Urinary bladder (tissue), 4 donors: ENCODE measurements around the gene PDLIM3. TPM values are rescaled to one million over a fixed set of nuclear protein-coding genes. Genes with fewer than 3 reads are reported as not detected.

Experiments used
- DNase-seq: peaks from one replicate; pipeline ENCODE4 v3.0.0-alpha.2; 2015; ENCODE audit errors: extremely low spot score
- H3K27ac ChIP-seq: one replicate; pipeline ENCODE4 v1.5.1; 2013; ENCODE audit warnings: low read depth, mild to moderate bottlenecking, moderate library complexity
- H3K36me3 ChIP-seq: one replicate; pipeline ENCODE4 v1.6.1; 2013; ENCODE audit warnings: mild to moderate bottlenecking, moderate library complexity; ENCODE audit not compliant: insufficient read depth
- H3K4me1 ChIP-seq: one replicate; pipeline ENCODE4 v1.6.1; 2013; ENCODE audit warnings: mild to moderate bottlenecking, moderate library complexity; ENCODE audit not compliant: insufficient read depth
- H3K4me3 ChIP-seq: one replicate; pipeline ENCODE4 v1.5.1; 2013; ENCODE audit warnings: low read depth, low read length
- WGBS: extraction: QIAGEN DNeasy Blood & Tissue Kit; methylation state at CpG from one replicate; pipeline ENCODE4 v1.1.7; 2013; 5-methylcytosine and 5-hydroxymethylcytosine counted together
- polyA plus RNA-seq: library from polyadenylated mRNA; stranded (reverse); fragments of 200-250 nt; gene quantifications from one replicate; pipeline ENCODE4 v1.2.3, GENCODE V29; 2013
- total RNA-seq: library from RNA; depleted of rRNA; stranded (reverse); fragments of >200 nt; gene quantifications from one replicate; pipeline ENCODE4 v1.2.3, GENCODE V29; 2014
- donor health status: healthy with polysubstance abuse.
- donor health status: healthy.

PDLIM3 gene
- total RNA-seq (456 TPM), polyA plus RNA-seq (358 TPM)

- under 1% methylated on average over 66 of the region's 66 CpGs for WGBS
- no peak for DNase-seq
- Histone ChIP-seq H3K4me1 (peaks cover 1% of the 10 kb centered on the region), H3K27ac (peak within 1 kb of the TSS; percentile 89), H3K4me3 (peak within 1 kb of the TSS; percentile 67), H3K36me3 (no peaks in the 10 kb centered on the region)
Observed at GRCh38 chr4:185534866-185535611, at the start of gene PDLIM3. Gene PDLIM3, minus strand, starts transcription at chr4:185535507. Its CDS starts 73 bp downstream, at chr4:185535434.

GRCh38 chr4:185583813-185584212, 48.5 kb upstream of the PDLIM3 start:
- DNase-seq = no peak
- H3K4me3 ChIP-seq = no peak overlapping the region
- H3K36me3 ChIP-seq = no peaks in the 10 kb centered on the region
- H3K27ac ChIP-seq = no peak overlapping the region
- 99% methylated on average over 1 of the region's 1 CpG for WGBS
- H3K4me1 ChIP-seq = no peaks in the 10 kb centered on the region

DNA sequence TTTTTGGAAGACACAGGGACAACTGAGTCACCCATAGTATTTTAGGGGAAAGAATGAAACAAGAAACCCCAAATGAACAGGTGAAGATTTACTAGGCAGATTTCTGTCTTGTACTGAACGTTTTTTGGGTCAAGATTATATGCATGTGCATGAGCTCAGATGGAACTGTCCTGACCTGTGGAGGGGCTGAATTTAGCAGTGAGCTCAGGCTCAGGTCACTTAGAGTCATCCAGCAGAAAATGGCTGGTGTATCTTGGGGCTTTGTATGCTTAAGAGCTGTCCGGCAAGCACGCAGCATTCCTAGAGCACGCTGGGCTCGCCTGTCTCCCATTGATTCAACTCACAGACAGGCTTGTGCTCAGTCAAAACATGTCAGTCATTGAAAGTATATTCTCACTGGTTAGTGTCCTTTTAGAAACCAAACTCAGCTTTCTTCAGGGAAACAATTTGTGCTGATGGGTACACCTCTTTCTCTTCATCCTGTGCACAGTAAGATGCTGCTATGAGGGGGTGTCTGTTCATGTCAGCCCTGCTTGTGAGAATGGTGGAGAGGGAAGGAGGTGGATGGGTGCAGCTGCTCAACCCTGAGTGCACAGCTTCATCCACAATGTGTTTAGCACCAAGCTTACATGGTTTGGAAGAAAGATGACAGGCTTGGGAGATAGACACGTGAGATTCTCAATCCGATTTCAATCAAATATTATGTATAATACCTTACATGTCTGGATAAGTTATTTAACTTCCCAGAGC, 47.5 kb upstream of the PDLIM3 start:
- no peak overlapping the region for H3K27ac ChIP-seq
- H3K4me1 ChIP-seq = no peaks in the 10 kb centered on the region
- H3K4me3 ChIP-seq = no peak overlapping the region
- H3K36me3 ChIP-seq = no peaks in the 10 kb centered on the region
- WGBS = 80% methylated on average over 7 of the region's 7 CpGs
- no peak for DNase-seq

DNA sequence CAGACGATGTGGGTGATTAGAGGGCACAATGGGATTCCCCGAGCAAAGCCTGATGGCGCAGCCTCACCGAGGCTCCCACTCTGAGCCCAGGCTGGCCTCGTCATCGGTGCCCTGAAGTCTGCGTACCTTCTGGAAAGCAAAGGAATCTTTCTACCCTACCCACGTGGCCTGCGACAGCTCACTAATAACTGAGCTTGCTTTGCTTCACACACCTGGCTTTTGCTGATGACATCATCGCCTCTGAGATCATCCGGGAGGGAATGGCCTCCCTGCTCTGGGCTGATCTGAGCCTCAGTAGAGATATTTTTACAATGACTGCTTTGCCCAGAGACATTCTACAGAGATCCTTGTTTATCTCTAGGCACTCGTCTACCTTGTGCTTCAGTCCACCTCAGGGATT, 45.4 kb upstream of the PDLIM3 start:
- Histone ChIP-seq H3K36me3 (no peaks in the 10 kb centered on the region), H3K27ac (no peak overlapping the region), H3K4me3 (no peak overlapping the region), H3K4me1 (no peaks in the 10 kb centered on the region)
- 85% methylated on average over 12 of the region's 12 CpGs for WGBS
- no peak for DNase-seq

DNA sequence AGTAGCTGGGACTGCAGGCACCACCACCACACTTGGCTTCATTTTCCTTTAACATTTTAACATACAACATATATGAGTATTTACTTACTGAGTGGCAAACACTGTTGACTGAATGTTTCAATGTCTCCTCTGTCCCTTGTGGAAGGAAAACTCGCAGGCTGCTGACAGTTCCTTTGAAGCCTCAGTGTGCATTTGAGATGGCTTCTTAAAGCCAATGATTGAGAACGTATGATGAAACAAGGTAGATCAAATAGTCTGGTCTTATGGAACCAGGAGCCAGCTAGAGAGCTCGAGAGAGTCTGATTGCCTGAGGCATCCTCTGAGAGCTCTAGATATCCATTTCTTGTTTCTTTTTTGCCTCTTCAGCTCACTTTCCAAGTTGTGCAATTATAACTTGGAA, 43.0 kb upstream of the PDLIM3 start:
- no peak overlapping the region for H3K27ac ChIP-seq
- WGBS = 74% methylated on average over 3 of the region's 3 CpGs
- no peaks in the 10 kb centered on the region for H3K36me3 ChIP-seq
- H3K4me1 ChIP-seq = no peaks in the 10 kb centered on the region
- no peak overlapping the region for H3K4me3 ChIP-seq
- no peak for DNase-seq

- peak overlapping the region; percentile 73 for H3K27ac ChIP-seq
- WGBS = 44% methylated on average over 8 of the region's 8 CpGs
- no peak for DNase-seq
- no peaks in the 10 kb centered on the region for H3K36me3 ChIP-seq
- H3K4me1 ChIP-seq = no peaks in the 10 kb centered on the region
- no peak overlapping the region for H3K4me3 ChIP-seq
Observed at GRCh38 chr4:185576962-185577950, 41.9 kb upstream of the PDLIM3 start.

DNA sequence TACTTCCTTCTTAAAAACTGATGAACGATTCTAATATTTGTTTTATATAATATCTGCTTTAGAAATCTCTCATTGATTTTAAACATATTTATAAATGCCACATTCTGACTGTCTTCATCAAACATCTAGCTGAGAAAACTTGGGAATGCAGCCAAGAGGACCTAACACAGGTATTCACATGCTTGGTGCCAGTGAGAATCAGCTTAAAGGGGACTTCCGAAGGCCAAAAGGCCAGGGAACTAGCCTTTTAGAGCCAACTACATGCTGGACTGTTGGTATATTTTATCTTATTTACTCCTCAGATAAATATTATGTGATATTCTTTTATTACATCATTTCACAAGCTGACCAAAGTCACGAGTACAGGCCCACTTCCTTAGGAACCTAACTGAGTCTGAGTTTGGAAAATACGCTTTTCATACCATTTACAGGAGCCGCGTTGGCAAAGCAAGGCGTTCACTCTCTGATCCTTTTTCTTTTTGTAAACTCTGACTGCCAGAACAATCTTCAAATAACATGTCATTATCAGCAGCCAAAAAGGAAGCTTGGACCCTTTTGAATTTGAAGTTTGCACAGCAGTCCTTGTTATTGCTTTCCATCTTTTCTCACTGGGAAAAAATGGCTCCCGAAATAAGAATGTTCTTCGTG, 41.1 kb upstream of the PDLIM3 start:
- 36% methylated on average over 9 of the region's 9 CpGs for WGBS
- H3K4me3 ChIP-seq = no peak overlapping the region
- no peak for DNase-seq
- no peaks in the 10 kb centered on the region for H3K4me1 ChIP-seq
- H3K36me3 ChIP-seq = no peaks in the 10 kb centered on the region
- peak overlapping the region; percentile 87 for H3K27ac ChIP-seq

DNA sequence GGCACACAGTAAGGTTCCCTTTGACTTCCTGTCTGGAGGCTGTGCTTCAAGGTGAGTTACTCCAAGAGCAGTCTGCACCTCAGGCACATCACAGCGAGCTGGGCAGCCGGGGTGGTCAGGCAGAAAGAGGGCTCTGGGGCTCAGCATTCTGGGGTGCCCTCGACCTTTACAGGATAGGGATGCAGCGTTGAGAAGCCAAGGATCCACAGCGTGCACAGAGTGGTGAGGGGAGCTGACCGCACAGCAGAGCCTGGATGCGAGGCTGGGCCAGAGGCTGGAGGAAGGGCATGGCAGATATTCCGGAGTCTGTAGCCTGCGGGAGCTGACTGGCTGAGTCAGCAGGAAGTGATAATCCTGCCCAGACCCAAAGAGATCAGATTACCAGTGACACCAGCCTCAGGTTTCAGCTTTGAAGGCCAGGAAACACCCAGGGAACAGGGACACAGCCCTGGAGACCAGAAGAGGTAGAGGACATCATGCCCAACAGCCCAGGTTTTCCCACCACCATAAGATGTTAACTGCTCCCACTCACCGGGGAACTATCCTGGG, 38.4 kb upstream of the PDLIM3 start:
- H3K4me3 ChIP-seq = no peak overlapping the region
- no peak overlapping the region for H3K27ac ChIP-seq
- no peaks in the 10 kb centered on the region for H3K36me3 ChIP-seq
- 59% methylated on average over 10 of the region's 10 CpGs for WGBS
- no peak for DNase-seq
- no peaks in the 10 kb centered on the region for H3K4me1 ChIP-seq

DNA sequence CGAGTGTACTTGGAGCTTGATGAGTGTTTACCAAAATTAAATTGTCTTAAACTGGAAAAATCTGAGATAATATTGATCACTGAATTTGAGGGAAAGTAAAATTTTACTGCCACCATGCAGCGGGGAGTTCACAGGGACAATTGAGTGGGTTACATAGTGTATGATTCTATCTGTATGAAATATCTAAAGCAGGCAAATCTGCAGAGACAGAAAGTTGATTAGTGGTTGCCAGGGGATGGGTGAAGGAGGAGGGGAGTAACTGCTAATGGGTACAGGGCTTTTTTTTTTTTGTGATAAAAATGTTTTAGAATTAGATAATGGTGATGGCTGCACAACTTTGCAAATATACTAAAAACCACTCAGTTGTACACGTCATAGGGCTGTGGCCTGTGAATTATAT, 35.4 kb upstream of the PDLIM3 start:
- Histone ChIP-seq H3K4me1 (no peaks in the 10 kb centered on the region), H3K4me3 (no peak overlapping the region), H3K27ac (no peak overlapping the region), H3K36me3 (no peaks in the 10 kb centered on the region)
- no peak for DNase-seq
- 91% methylated on average over 3 of the region's 3 CpGs for WGBS

DNA sequence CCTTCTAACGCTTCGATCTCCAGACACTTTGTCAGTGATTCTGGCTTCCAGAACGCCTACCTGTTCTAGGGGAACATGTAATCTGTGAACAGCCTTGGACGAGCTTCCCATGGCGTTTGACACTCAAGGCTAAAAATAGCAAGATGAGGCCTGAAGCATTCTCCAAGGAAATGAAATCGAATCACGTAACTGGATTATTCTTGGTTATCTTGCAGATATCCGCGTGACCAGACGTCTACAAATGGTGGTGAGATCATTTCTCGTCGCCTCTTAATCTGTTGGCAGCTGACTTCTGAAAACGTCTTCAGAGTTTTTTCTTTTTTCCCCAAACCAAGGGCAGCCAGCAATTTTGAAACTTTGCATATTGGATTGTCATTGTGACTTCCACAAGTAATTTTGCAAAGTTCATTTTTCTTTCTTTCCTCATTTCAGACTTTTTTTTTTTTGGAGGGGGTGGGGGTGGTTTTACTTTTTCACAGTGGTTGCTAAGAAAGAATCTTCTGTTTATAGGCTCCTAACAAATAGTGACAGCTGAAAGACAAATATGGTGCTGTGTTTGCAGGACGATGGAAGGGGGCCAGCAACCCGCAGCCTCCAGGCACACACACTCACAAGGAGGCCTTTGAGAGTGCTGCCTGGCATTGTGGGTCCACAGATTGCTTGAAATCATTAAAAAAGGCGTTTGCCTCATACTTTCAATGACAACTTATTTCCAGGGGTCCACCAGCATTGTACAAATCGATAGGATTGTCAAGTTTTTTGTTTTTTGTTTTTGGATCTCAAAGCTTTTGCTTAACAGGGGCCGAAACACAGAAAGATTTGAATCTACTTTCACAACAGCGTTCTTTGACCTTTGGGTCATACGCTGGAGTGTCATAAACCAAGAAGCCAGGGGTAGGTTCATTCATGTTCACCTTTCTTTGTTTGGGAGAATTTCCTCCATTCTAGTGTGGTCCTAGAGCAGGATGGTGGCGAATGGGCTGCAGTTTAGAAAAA, 32.4 kb upstream of the PDLIM3 start:
- Histone ChIP-seq H3K27ac (peak overlapping the region; percentile 76), H3K36me3 (no peaks in the 10 kb centered on the region), H3K4me3 (no peak overlapping the region), H3K4me1 (no peaks in the 10 kb centered on the region)
- no peak for DNase-seq
- WGBS = 32% methylated on average over 21 of the region's 21 CpGs

- DNase-seq = peak; percentile 63
Observed at GRCh38 chr4:185566972-185567371, 31.7 kb upstream of the PDLIM3 start.

DNA sequence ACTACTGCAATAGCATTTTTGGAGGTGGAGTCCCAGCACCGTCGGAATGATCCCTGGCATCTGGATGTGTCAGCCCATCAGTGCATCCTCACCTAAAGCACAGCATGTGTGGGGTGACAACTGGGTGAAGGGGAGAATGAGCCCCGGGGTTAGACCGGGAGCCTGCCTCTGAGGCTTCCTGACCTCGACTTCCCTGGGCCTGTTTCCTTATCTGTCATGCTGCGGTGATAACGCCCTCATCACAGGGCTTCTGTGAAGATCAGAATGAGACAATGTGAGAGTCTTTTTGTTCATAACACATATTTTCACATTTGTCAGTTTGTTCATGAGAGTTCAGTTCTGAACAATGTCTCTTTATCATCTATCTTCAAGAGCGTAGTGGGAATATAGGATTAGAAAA, 31.1 kb upstream of the PDLIM3 start:
- no peak overlapping the region for H3K4me3 ChIP-seq
- no peaks in the 10 kb centered on the region for H3K4me1 ChIP-seq

More at GRCh38 chr4:185566972-185567371, 31.7 kb upstream of the PDLIM3 start:
- 16% methylated on average over 1 of the region's 1 CpG for WGBS
- Histone ChIP-seq H3K27ac (peak overlapping the region; percentile 76), H3K36me3 (no peaks in the 10 kb centered on the region), H3K4me3 (no peak overlapping the region), H3K4me1 (no peaks in the 10 kb centered on the region)

More for the DNA sequence above, 31.1 kb upstream of the PDLIM3 start:
- H3K27ac ChIP-seq = peak overlapping the region; percentile 70
- no peak for DNase-seq
- H3K36me3 ChIP-seq = no peaks in the 10 kb centered on the region
- 23% methylated on average over 8 of the region's 8 CpGs for WGBS
